C1 segment of cervical spinal cord (tissue), 14 donors: Measurements from ENCODE around the gene TTLL5.

Source experiments
- DNase-seq, 14 donors: peaks; one replicate each; lab custom pipeline; 2025; lab: John Stamatoyannopoulos, UW

The TTLL5 gene

DNA sequence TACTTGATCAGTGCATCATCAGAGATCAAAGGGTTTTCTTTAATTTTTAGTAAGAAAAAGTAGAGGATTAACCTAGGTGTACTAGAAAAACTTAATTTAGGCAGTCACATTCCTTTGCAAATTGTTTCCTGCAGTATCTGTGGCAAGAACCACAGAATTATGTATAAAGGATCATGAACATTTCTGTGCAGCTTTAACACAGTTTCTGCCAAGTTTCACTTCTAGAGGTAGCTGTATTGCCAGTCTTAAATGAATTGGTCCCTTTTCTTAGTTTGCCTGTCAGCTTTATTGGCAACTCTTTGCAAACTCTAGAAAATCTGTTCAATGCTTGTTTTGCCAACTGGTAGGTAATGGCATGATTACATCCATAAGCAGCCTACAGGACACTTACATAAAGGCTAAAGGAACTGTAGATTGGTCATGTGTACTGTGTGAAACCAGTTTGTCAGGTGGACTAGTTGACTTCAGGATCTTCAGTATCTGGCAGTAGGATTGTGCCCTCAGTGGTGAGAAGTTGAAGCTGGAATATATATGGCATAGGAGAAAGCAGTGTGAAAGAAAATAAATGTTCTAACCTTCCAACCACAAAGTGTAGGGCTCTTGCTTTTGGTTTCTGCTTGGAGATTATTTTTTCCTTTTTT lies 75.9 kb downstream of the TTLL5 start:
- DNase-seq, result no peak

DNA sequence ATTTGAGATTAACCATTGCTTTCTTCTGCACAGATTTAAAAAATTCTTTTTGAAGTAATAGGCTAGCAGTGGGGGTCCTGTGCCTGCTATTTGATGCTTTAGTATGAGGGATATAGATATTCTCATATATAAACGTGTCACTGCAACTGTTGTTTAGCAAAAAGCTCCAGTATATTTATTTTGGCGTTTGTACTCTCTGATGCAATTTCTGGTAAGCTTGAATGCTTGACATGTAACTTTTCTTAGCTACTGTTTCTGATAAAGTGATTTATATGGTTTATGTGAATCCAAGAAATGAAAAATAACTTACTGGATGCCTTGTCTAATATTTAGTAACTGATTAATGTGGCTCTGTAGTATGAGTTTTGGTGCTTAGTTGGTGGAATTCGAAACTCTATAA lies 77.1 kb downstream of the TTLL5 start:
- no peak for DNase-seq

DNA sequence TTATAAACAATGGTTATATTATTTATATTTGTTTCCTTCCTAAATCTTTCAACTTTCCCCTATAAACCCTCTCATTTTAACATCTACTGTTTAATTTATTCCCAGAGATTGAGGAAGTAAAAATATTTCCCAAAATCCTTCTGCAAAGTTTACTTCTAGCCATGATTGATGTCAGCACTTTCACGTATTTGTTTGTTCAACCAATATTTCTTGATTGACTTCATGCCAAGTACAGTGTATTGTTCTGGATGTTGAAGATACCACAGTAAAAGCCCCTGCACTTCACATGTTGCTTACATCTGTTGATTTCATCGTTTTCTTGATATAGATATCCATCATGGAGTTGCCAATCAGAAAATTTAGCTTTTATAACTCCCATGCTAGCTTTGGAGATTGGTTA lies 81.8 kb downstream of the TTLL5 start:
- no peak for DNase-seq

DNA sequence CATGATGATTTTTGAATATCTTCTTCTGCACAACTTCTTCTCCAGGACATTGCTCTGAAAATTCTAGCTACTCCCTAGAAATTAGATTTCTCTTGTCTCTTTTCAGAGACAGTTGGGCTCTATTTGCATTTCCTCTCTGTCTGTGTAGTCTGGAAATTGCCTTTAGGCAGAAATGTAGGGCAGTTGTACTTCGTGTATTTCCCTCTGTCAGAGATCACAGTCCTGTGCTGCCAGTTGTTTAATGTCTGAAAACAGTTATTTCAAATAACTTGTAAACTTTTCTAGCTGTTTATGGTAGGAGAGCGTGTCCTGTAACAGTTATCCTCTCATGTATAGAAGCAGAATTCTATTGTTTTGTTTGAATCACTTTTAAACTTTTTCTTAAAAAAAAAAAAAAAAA lies 86.9 kb downstream of the TTLL5 start:
- no peak for DNase-seq

DNA sequence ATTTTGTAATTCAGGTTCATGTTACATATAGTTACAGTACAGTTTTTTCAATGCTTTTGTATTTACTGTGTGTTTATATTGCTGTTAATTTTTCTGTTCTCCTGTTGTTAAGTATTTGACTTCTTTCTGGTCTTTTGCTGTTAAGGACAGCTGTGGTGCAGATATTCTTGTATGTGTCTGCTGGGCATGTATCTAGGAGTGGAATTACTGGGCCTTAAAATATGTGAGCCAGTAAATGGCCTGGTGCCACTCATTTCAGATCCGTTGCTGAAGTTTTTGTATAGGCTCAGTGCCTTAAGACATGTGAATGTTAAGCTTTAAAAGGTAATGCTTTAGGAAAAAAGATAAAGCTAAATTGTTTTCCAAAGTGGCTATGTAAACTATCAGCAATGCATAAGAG lies 87.3 kb downstream of the TTLL5 start:
- DNase-seq, result no peak

DNA sequence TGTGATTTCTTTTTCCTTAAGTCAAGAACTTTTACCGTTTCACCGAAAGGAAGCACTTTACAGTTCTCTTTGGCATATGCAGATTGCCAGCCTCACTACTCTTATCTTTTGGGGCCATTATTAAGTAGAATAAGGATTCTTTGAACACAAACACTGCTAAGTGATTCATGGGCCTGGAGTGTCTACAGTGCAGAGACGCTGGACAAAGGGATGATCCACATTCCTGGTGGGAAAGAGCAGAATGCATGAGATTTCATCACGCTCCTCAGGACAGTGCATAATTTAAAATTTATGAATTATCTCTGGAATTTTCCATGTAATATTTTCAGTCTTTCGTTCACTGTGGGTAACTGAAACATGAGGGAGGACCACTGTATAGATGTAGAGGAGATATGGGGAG lies 90.2 kb downstream of the TTLL5 start:
- DNase-seq, result no peak

DNA sequence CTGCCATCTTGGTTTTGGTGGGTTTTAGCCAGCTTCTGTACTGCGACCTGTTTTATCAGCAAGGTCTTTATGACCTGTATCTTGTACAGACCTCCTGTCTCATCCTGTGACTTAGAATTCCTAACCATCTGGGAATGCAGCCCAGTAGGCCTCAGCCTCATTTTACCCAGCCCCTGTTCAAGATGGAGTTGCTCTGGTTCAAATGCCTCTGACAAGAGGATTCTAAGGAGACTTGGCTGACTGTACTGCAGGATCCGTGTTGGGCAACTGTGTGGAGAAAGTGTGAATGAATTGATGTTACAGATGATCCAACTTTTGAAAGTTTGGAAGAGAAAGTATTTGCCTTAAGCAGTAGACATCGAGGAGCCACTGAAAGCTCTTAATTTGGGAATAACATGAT lies 91.0 kb downstream of the TTLL5 start:
- no peak for DNase-seq

DNA sequence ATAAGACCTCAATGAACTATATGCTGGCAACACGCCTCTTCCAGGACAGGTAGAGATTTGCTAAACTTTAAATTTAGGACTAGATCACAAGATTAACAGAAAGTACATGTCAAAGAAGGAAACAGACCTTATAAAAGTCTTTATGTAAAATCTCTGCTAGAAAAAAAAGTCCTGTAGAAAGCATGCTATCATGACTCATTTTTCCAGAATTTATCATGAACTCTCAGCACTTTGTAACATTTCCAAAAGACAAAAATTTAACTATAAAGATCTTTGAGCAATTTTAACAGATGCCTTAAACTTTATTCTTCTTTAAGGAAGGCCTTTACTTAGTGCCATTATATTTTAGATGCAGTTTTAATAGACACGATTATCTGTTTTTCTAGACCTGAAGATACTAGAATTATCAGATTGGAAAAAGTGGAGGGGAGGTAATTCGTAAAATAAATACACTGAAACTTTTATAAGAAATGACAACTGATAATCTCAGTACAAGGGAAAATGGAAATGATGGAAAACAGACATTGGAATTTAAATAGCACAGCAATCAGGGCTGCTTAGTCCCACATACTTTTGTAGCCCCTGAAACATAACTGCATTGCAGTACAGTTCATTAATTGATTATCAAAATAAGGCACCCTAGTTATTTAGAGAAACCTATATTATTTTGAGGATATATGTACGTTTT lies 92.0 kb downstream of the TTLL5 start:
- no peak for DNase-seq

DNA sequence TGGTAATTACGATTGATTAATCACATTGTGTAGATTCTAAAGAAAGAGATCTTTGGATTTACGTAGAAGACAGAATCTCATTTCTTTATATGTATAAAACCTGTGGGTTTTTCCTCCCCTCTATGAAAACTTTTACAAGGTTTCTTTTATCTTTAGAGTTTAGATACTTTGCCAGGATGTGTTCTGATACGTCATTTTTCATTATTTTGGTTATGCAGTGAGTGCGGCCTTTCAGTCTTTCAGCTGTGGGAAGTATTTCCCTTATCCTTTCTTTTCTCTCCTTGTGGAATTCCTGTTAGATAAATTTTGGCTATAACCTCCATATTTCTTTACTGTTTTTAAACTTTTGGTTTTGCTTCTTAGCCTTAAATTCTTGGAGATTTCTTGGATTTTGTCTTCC lies 92.7 kb downstream of the TTLL5 start:
- no peak for DNase-seq

DNA sequence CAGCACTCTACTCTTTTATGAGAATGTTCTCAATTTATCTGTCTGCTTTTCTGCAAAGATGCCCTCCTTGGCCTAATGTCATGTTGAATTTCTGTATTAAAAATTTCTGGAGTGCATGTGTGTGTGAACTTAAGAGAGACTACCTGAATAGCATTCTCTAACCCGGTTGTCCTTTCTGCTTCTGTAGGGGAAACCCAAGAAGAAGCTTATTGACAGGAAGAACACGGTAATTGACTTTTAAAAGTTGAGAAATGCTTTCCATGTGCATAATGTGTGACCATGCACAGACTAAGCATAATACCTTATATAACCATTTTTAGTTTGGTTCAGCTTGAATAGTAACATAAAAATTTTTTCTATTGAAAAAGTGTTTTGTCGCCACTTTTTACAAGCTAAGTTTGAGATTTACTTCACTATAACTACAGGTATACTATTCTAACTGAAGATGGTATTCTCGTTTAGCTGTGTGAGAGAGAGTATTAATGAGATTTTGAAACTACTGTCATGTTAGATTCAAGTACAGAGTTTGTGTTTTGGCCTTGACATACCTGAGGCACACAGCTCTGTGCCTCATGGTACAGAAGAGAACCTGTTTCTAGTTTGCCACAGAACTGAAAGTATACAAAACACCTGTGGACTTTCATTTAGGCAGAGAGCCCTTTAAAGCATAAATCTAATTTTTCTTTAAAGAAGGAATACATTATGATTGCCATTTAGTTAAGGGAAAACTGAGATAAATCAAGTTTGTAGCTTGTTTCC lies 96.8 kb downstream of the TTLL5 start:
- no peak for DNase-seq

DNA sequence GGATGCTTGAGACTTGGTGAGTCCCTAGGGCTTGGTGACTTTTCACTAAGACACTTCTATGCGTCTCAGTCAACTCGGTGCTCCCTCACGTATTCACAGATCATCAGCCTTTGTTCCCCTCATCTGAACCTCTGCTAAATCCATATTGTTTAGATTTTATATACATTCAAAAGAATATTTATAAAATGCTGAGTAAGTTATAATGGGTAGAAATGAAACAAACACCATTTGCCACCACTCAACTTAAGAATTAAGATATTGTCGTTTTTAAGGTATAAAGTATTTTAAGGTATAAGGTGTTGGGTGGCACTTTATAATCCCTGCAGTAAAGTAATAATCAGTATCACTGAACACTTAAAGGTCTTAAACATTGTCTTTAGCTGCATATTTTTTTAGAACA lies 103.0 kb downstream of the TTLL5 start:
- no peak for DNase-seq

DNA sequence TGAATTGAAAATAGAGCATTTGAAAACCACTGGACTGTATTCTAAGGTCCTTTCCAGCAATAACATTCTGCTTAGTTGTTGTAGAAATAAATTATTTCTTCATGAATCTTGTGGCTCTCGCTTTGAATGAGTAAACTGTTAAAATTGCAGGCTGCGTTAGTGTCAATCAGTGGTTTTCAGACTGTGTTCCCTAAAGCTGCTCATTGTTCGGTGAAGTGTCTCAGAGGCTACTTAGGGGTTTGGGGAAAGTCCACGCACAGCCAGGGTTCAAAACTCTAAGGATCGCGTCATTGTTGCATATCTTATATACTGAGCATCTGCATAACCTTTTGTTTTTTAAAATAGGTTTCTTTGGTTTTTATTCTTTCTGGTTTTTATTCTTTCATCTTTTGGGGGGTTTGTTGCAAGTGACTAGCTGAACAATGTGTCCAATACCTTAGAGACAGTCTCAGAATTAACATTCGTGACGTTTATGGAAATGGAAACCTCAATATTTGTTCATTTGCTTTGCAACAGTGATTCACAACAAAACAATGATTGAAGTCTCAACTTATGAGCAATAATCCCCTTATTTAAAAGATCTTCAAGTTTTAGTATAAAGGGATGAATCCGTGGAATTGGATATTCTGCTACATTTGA lies 108.1 kb downstream of the TTLL5 start:
- DNase-seq, result no peak

DNA sequence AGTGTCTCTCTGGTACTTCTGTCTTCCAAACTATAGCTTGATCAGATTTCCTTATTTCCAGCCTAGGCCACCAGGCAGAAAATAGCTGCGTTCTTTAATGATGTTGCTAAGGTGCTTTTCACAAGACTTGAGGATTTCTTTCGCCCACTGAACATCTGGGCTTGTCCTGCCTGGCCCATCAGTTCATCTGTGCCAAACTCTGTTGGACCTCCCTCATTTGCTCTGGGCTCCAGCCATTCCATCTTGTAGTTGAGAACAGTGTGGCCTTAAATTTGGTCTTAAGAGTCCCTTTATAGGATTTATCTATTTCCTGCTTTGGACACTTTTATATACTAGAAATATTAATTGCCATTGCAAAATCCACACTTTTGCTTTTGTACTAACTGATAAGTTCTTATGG lies 109.6 kb downstream of the TTLL5 start:
- DNase-seq, result no peak

DNA sequence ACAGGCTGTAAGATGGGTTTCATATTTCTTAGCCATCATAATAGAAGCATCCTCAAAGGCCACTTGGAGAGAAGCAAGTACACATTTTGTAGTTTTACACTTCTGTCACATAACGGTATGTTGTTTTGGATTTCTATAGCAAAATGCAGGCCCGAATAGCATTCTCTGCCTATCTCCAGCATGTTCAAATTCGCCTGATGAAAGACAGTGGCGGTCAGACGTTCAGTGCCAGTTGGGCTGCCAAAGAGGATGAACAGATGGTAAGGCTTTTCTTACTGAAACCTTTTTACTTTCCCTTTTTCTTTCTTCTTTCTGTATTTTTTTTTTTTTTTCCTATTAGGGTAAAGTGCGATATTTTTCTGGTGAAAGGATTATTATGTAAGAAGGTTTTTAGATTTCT lies 110.5 kb downstream of the TTLL5 start:
- DNase-seq, result no peak

DNA sequence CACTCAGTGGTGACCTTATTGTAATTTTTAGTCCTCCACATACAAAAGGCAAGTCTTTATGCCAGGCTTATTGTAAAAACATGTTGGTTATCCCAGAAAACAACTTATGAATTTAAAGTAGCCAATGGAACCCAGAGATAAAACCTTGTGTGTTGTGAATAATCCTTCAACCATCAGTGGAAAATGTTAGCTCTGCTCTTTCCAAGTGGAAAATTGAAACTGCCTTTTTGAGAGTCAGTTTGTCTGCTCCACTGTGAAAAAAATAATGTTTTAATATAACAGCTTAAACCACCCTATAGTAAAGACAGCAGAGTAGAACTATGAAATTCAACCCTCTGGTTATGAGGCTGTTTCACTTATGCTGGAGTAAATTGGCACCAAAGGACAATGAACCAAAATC lies 112.0 kb downstream of the TTLL5 start:
- DNase-seq, result no peak

DNA sequence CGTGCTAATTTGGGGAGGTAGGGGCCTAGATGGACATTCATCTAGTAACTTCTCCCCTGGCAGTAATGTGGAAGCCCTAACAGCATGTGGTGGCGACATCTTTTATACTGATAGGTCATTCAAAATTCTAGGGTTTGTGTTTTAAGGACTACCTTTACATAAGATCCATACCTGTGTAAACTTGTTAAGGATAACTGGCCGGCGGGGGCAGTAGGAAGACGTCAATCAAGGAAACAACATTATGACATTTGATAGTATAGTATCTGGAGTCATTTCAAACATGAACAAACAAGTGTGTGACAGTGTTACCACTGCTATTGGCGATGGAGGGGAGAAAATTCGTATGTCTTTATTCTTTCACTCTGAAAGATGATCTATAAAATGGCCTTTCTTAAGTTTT lies 120.0 kb downstream of the TTLL5 start:
- DNase-seq, result no peak

DNA sequence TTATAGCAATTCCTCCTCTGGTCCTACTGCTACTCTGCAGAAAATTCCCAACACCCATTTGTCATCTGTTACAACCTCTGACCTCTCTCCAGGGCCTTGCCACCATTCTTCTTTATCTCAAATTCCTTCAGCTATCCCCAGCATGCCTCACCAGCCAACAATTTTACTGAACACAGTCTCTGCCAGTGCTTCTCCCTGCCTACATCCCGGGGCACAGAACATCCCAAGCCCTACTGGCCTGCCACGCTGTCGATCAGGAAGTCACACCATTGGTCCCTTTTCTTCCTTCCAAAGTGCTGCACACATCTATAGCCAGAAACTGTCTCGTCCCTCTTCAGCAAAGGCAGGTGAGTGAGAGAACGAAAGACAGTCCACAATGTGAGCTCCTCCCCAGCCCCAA lies 122.1 kb downstream of the TTLL5 start:
- DNase-seq, result no peak

DNA sequence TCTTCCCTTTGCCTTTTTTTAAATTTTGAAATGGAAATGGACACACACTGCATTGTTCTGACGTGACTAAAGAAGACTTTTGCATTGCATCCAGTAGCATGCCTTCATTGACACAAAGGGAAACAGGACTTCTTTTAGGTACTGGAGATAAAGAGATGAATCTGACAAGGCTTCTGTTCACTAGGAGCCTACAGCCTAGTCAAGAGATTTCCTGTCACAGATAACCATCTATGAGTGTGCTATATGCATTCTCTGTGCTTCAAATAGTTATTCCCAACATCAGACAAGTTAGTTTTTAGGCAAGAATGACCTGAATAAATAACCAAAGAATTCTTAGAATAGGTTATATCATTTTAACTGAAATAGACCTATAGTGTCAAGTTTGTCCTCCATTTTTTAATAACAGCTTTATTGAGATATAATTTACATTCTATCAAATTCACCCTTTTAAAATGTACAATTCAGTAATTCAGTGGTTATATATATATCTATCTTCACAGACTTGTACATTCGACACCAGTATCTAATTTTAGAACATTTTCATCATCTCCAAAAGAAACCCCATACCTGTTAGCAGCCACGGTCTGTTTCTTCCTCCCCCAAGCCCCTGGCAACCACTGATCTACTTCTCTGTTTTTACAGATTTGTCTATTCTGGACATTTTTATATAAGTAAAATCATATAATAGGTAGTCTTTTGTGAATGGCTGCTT lies 122.7 kb downstream of the TTLL5 start:
- no peak for DNase-seq

DNA sequence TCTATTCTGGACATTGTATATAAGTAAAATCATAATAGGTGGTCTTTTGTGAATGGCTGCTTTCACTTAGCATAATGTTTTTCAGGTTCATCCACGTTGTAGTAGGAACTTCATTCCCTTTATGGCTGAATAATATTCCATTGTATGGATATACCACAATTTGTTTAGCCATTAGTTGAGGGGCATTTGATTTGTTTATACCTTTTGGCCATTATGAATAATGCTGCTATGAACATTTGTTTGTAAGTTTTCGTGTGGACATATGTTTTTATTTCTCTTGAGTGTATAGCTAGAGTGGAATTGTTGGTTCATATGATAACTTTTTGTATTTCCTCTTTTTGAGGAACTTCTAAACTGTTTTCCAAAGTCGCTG lies 123.3 kb downstream of the TTLL5 start:
- no peak for DNase-seq

DNA sequence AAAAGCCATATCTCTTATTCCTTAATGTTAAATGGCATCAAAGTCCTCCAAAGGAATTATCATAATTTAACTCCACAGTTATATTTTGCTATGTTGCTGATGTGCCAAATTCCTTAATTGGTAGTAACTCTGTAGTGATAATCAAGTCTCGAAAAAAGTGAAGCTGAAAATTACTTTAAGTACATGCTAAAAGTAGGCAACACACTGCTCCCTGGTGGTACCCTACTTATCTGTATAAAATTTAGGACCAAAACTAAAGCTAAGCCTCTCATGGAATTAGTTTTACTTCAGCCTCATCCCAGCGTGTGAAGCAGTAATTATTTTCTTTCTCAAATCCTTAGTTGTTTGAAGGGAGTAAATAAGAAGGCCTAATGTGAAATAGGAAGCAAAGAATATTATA lies 132.8 kb downstream of the TTLL5 start:
- DNase-seq, result no peak

DNA sequence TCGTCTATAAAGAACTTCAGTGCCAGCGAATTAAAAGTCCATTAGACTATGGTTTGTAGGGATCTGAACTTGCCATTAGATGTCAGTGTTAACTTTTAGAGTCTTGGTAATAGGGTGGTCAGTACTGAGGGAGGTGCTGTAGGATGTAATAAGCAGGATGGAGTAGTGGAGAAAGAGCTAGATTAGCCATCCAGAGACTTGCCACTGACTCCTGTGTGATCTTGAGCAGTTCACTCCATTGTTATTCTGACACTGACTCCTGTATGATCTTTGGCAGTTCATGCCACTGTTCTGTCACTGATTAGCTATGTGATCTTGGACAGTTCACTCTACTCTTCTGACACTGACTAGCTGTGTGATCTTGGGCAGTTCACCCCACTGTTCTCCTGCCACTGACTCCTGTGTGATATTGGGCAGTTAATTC lies 133.6 kb downstream of the TTLL5 start:
- peak in 1 of 14 donors; percentile 9 for DNase-seq

DNA sequence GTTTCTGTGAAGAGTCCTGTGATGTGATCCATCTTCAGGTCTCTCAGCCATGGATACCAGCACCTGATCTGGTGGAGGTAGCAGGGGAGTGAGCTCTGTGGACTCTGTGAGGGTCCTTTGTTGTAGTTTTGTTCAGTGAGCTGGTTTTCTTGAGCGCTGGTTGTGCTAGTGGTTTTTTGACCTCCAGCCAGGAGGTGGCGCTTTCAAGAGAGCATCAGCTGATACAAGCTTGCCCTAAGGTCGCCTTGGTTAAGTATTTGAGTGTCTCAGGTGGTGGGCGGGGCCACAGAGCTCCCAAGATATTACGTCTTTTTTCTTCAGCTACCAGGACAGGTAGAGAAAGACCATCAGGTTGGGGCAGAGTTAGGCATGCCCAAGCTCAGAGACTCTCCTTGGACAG lies 139.7 kb downstream of the TTLL5 start:
- DNase-seq, result no peak
